Keratinocyte (primary cell): Measurements from ENCODE around the gene OBSCN. TPM values are rescaled to one million over a fixed set of nuclear protein-coding genes. Genes with fewer than 3 reads are reported as not detected.

Experiments
- DNase-seq: peaks from one replicate; pipeline ENCODE4 v3.0.0-alpha.2; 2011; ENCODE audit warnings: low read depth, missing footprints, low spot score
- FAIRE-seq: peaks from 2 replicates; lab custom pipeline; 2011; peaks lifted over from hg19 to GRCh38; lab: Jason Lieb, UNC
- H2AFZ ChIP-seq: 2 replicates; pipeline ENCODE4 v1.6.0; 2012; ENCODE audit warnings: low read length, control low read depth, inconsistent platforms; ENCODE audit not compliant: control insufficient read depth
- H3K27ac ChIP-seq: 2 replicates; pipeline ENCODE4 v1.5.1; 2011; ENCODE audit warnings: low read length; ENCODE audit not compliant: control insufficient read depth, insufficient read depth
- H3K27me3 ChIP-seq: 3 replicates; pipeline ENCODE4 v1.6.0; 2011; ENCODE audit warnings: low read length; ENCODE audit not compliant: control insufficient read depth, insufficient read depth; ENCODE audit errors: extremely low read depth
- H3K36me3 ChIP-seq, 2 experiments: 2 replicates in 1 of 2; 3 replicates in 1 of 2; pipeline ENCODE4 v1.5.1; 2011; ENCODE audit warnings: low read length in 2 of 2, mild to moderate bottlenecking in 1 of 2; ENCODE audit not compliant: control insufficient read depth in 2 of 2, insufficient read depth in 2 of 2; ENCODE audit errors: extremely low read depth in 1 of 2
- H3K4me1 ChIP-seq: 3 replicates; pipeline ENCODE4 v1.5.1; 2011; ENCODE audit warnings: low read length; ENCODE audit not compliant: control insufficient read depth, insufficient read depth; ENCODE audit errors: extremely low read depth
- H3K4me2 ChIP-seq: 3 replicates; pipeline ENCODE4 v1.6.0; 2011; ENCODE audit warnings: low read depth, low read length; ENCODE audit not compliant: control insufficient read depth, insufficient read depth; ENCODE audit errors: extremely low read depth
- H3K4me3 ChIP-seq, 3 experiments: fragments of 200-600 bp in 1 of 3; sonication (generic) in 1 of 3; 2 replicates in 2 of 3; 3 replicates in 1 of 3; pipeline ENCODE4 v1.5.1; 2011 to 2016; ENCODE audit warnings: low read length in 3 of 3, mild to moderate bottlenecking in 3 of 3, control low read depth in 2 of 3, inconsistent platforms in 1 of 3, low read depth in 1 of 3, mixed read lengths in 1 of 3, mixed run types in 1 of 3, moderate library complexity in 1 of 3; ENCODE audit not compliant: control insufficient read depth in 2 of 3, insufficient read depth in 2 of 3; ENCODE audit errors: extremely low read depth in 1 of 3
- H3K79me2 ChIP-seq: 2 replicates; pipeline ENCODE4 v1.6.0; 2012; ENCODE audit warnings: low read length; ENCODE audit not compliant: control insufficient read depth, insufficient read depth
- H3K9ac ChIP-seq: 3 replicates; pipeline ENCODE4 v1.6.0; 2011; ENCODE audit warnings: low read length; ENCODE audit not compliant: control insufficient read depth, insufficient read depth; ENCODE audit errors: extremely low read depth
- H3K9me1 ChIP-seq: 3 replicates; pipeline ENCODE4 v1.6.0; 2011; ENCODE audit warnings: low read length; ENCODE audit not compliant: control insufficient read depth, insufficient read depth; ENCODE audit errors: extremely low read depth
- H3K9me3 ChIP-seq: 2 replicates; pipeline ENCODE4 v1.5.1; 2012; ENCODE audit warnings: low read depth, low read length; ENCODE audit not compliant: control insufficient read depth
- H4K20me1 ChIP-seq: 3 replicates; pipeline ENCODE4 v1.6.0; 2011; ENCODE audit warnings: low read length; ENCODE audit not compliant: control insufficient read depth, insufficient read depth; ENCODE audit errors: extremely low read depth
- EZH2 ChIP-seq: IDR thresholded peaks from one replicate; pipeline ENCODE4 v1.6.1; 2012; ENCODE audit warnings: inconsistent platforms, mild to moderate bottlenecking, low read length, moderate library complexity
- dilution Hi-C: fragments of 300-500 bp; cut with MboI; formaldehyde crosslinking; loops from one replicate; pipeline ENCODE4 v1.7.0; 2020; ENCODE audit warnings: low sequenced_read_pairs; ENCODE audit not compliant: extremely low pct_ligation_motif_present
- polyA plus RNA-seq, 5 experiments: library from polyadenylated mRNA; depleted of rRNA in 3 of 5; stranded (reverse) in 3 of 5; stranded (forward) in 1 of 5; unstranded in 1 of 5; fragments of >200 nt; gene quantifications; 1 replicate in 1 of 5; 2 replicates in 3 of 5; 3 replicates in 1 of 5; pipeline versions ENCODE4 v1.2.1 to v1.2.3, GENCODE V29; 2011 to 2012; ENCODE audit warnings: missing spikeins in 2 of 5, low read depth in 1 of 5, low replicate concordance in 1 of 5
- TF ChIP-seq, protein P1 (sequence below), 3 experiments: IDR thresholded peaks in 1 of 3; conservative IDR thresholded peaks in 1 of 3; optimal IDR thresholded peaks in 1 of 3; 2 replicates in 2 of 3; 3 replicates in 1 of 3; pipeline versions ENCODE3 to v1.5.1; 2011; ENCODE audit warnings: low read length in 3 of 3, mild to moderate bottlenecking in 3 of 3, moderate library complexity in 2 of 3, control low read depth in 1 of 3, inconsistent platforms in 1 of 3; ENCODE audit not compliant: insufficient read depth in 2 of 3; ENCODE audit errors: extremely low read depth in 1 of 3

Gene OBSCN
- polyA plus RNA-seq, 1 donor (not counting 4 experiments of a cell fraction or from before 2014, with no cell fraction given): 1.8 TPM

DNA sequence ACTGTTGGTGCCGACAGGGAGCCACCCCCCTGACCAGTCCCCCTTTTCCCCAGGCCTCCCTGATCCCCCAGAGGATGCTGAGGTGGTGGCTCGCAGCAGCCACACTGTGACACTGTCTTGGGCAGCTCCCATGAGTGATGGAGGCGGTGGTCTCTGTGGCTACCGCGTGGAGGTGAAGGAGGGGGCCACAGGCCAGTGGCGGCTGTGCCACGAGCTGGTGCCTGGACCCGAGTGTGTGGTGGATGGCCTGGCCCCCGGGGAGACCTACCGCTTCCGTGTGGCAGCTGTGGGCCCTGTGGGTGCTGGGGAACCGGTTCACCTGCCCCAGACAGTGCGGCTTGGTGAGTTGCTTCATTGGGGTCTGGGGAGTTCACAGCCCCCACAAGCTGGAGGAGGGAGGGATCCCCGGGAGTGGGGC, 109.6 kb downstream of the OBSCN start:
- Histone ChIP-seq H3K9me3 (peaks cover 1% of the 10 kb centered on the region), H3K9ac (no peak overlapping the region), H3K4me2 (no peak overlapping the region), H3K4me3 (no peak overlapping the region), H3K36me3 (no peaks in the 10 kb centered on the region), H3K4me1 (no peaks in the 10 kb centered on the region), H3K9me1 (no peaks in the 10 kb centered on the region), H2AFZ (no peak overlapping the region), H3K27me3 (no peaks in the 10 kb centered on the region), H3K79me2 (no peaks in the 10 kb centered on the region), H4K20me1 (no peaks in the 10 kb centered on the region), H3K27ac (no peak overlapping the region)
- FAIRE-seq (no peak), DNase-seq (no peak)
- TF ChIP-seq, protein P1, sequence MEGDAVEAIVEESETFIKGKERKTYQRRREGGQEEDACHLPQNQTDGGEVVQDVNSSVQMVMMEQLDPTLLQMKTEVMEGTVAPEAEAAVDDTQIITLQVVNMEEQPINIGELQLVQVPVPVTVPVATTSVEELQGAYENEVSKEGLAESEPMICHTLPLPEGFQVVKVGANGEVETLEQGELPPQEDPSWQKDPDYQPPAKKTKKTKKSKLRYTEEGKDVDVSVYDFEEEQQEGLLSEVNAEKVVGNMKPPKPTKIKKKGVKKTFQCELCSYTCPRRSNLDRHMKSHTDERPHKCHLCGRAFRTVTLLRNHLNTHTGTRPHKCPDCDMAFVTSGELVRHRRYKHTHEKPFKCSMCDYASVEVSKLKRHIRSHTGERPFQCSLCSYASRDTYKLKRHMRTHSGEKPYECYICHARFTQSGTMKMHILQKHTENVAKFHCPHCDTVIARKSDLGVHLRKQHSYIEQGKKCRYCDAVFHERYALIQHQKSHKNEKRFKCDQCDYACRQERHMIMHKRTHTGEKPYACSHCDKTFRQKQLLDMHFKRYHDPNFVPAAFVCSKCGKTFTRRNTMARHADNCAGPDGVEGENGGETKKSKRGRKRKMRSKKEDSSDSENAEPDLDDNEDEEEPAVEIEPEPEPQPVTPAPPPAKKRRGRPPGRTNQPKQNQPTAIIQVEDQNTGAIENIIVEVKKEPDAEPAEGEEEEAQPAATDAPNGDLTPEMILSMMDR (optimal IDR thresholded peaks at IDR 0.05 in 1 of 3, IDR thresholded peaks at IDR 0.05 in 1 of 3, conservative IDR thresholded peaks at IDR 0.05 in 1 of 3; ENCODE audit: extremely low read depth in 1 of 3, insufficient read depth in 2 of 3, low read length in 3 of 3): no peak
- TF ChIP-seq EZH2: no peak
- dilution Hi-C loops: no loop called here

DNA sequence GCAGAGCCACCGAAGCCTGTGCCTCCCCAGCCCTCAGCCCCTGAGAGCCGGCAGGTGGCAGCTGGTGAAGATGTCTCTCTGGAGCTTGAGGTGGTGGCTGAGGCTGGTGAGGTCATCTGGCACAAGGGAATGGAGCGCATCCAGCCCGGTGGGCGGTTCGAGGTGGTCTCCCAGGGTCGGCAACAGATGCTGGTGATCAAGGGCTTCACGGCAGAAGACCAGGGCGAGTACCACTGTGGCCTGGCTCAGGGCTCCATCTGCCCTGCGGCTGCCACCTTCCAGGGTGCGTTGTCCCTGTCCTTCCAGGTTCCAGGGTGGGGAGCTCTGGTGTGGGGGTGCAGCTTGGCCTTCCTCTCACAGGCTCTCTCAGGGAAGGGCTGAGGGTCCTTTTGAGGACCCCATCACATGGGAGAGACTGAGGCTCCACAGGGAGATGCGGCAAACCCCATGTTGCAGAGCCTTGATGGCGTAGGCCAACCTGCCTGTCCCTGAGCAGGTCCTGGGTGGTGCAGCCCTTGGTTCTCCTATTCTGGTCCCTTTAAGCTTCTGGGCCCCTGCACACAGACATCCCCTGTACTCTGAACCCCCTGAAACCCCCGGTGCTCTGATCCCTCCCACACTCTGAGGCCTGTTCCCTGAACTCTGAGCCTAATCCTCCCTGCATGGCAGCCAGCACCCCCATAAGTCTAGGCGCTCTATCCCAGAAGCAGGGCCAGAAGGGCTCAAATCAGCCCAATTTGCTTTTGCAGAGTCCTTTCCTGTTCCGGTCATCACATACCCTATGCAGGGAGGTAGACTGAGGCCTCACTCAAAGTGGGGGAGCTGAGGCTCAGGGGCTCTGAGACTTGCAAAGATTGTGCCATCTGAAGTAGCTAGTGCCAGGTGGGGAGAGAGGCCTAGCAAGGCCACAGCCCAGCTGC, 110.3 kb downstream of the OBSCN start:
- FAIRE-seq: no peak
- no peak overlapping the region for H3K4me2 ChIP-seq
- no peak for TF ChIP-seq EZH2
- TF ChIP-seq, protein P1 (optimal IDR thresholded peaks at IDR 0.05 in 1 of 3, IDR thresholded peaks at IDR 0.05 in 1 of 3, conservative IDR thresholded peaks at IDR 0.05 in 1 of 3; ENCODE audit: extremely low read depth in 1 of 3, insufficient read depth in 2 of 3, low read length in 3 of 3): no peak
- no peaks in the 10 kb centered on the region for H4K20me1 ChIP-seq
- dilution Hi-C loops: no loop called here
- H3K9me1 ChIP-seq: no peaks in the 10 kb centered on the region
- H3K27me3 ChIP-seq: no peaks in the 10 kb centered on the region
- DNase-seq: no peak
- H3K4me3 ChIP-seq: no peak overlapping the region
- H3K27ac ChIP-seq: no peak overlapping the region
- H2AFZ ChIP-seq: no peak overlapping the region
- H3K9ac ChIP-seq: no peak overlapping the region
- H3K4me1 ChIP-seq: no peaks in the 10 kb centered on the region
- H3K79me2 ChIP-seq: no peaks in the 10 kb centered on the region
- peaks cover 1% of the 10 kb centered on the region for H3K9me3 ChIP-seq
- no peaks in the 10 kb centered on the region for H3K36me3 ChIP-seq
